IMR-90 (cell line): ENCODE measurements around the gene PRKCA. TPM values are rescaled to one million over a fixed set of nuclear protein-coding genes. Genes with fewer than 3 reads are reported as not detected.

ENCODE experiments used
- ATAC-seq: fragments of 200-7000 bp; cut with Tn5 transposase; 2 replicates; pipeline ENCODE4 v1.9.1; 2020; ENCODE audit warnings: low read depth, mild to moderate bottlenecking, moderate library complexity
- BruUV-seq: library from RNA; stranded (reverse); fragments of 400-500 nt; replicated peaks from 2 replicates; lab custom pipeline; 2021; lab: Mats Ljungman, UMichigan
- CTCF ChIA-PET: fragments of 300-600 bp; formaldehyde crosslinking; extraction: SDS; loops from one replicate; lab custom pipeline; 2021; ENCODE audit warnings: antibody characterized with exemption; lab: Yijun Ruan, JAX
- POLR2A ChIA-PET: fragments of 300-600 bp; sonication (Branson Sonifier 250); formaldehyde crosslinking; loops from one replicate; lab custom pipeline; 2022; ENCODE audit warnings: antibody characterized with exemption; ENCODE audit not compliant: unreplicated experiment; lab: Charles Lee
- DNase-seq: peaks from one replicate; pipeline ENCODE4 v3.0.0; 2013
- H2AFZ ChIP-seq: replicated peaks from 2 replicates; pipeline ENCODE3; 2013; ENCODE audit warnings: low read length, mild to moderate bottlenecking; ENCODE audit not compliant: poor library complexity
- H2AK5ac ChIP-seq: 2 replicates; pipeline ENCODE4 v1.6.1; 2013; ENCODE audit warnings: low read depth, low read length, inconsistent platforms
- H2AK9ac ChIP-seq: replicated peaks from 2 replicates; pipeline ENCODE3; 2013; ENCODE audit warnings: mild to moderate bottlenecking, low read depth, low read length, moderate library complexity; ENCODE audit not compliant: poor library complexity
- H2BK120ac ChIP-seq: 2 replicates; pipeline ENCODE4 v1.6.1; 2013; ENCODE audit warnings: low read depth, low read length, inconsistent platforms
- H2BK15ac ChIP-seq: 3 replicates; pipeline ENCODE4 v1.6.1; 2013; ENCODE audit warnings: low read depth, low read length, inconsistent platforms
- H2BK20ac ChIP-seq: 2 replicates; pipeline ENCODE4 v1.6.1; 2013; ENCODE audit warnings: low read depth, mild to moderate bottlenecking, inconsistent platforms, low read length, moderate library complexity
- H2BK5ac ChIP-seq: 2 replicates; pipeline ENCODE4 v1.6.1; 2013; ENCODE audit warnings: mild to moderate bottlenecking, low read depth, low read length, inconsistent platforms; ENCODE audit not compliant: poor library complexity, severe bottlenecking
- H3K14ac ChIP-seq: replicated peaks from 2 replicates; pipeline ENCODE4 v1.6.1; 2013; ENCODE audit warnings: low read depth, low read length, inconsistent platforms
- H3K18ac ChIP-seq: 2 replicates; pipeline ENCODE4 v1.6.1; 2013; ENCODE audit warnings: low read depth, low read length, control low read depth
- H3K23ac ChIP-seq: 2 replicates; pipeline ENCODE4 v1.6.1; 2013; ENCODE audit warnings: low read depth, low read length, inconsistent platforms
- H3K27ac ChIP-seq: 2 replicates; pipeline ENCODE4 v1.5.1; 2013; ENCODE audit warnings: mild to moderate bottlenecking, control low read depth, low read length; ENCODE audit not compliant: insufficient read depth
- H3K27me3 ChIP-seq: 2 replicates; pipeline ENCODE4 v1.6.1; 2013; ENCODE audit warnings: low read length; ENCODE audit not compliant: control insufficient read depth, insufficient read depth
- H3K36me3 ChIP-seq: 2 replicates; pipeline ENCODE4 v1.6.1; 2013; ENCODE audit warnings: low read length, mixed read lengths; ENCODE audit not compliant: control insufficient read depth, insufficient read depth
- H3K4ac ChIP-seq: 2 replicates; pipeline ENCODE4 v1.6.1; 2013; ENCODE audit warnings: low read depth, low read length, inconsistent platforms
- H3K4me1 ChIP-seq: 2 replicates; pipeline ENCODE4 v1.6.1; 2013; ENCODE audit warnings: low read length, mixed read lengths; ENCODE audit not compliant: control insufficient read depth, insufficient read depth
- H3K4me2 ChIP-seq: 2 replicates; pipeline ENCODE4 v1.6.1; 2013; ENCODE audit warnings: low read depth, mild to moderate bottlenecking, control low read depth, low read length, moderate library complexity
- H3K4me3 ChIP-seq: 2 replicates; pipeline ENCODE4 v1.5.1; 2013; ENCODE audit warnings: low read depth, mild to moderate bottlenecking, control low read depth, low read length, moderate library complexity; ENCODE audit not compliant: insufficient read depth
- H3K56ac ChIP-seq: 2 replicates; pipeline ENCODE4 v1.6.1; 2013; ENCODE audit warnings: low read length, inconsistent platforms; ENCODE audit not compliant: insufficient read depth; ENCODE audit errors: extremely low read depth
- H3K79me1 ChIP-seq, 2 experiments: 2 replicates each; pipeline ENCODE4 v1.6.1; 2013; ENCODE audit warnings: low read length in 2 of 2, inconsistent platforms in 1 of 2, low read depth in 1 of 2
- H3K9ac ChIP-seq: 2 replicates; pipeline ENCODE4 v1.6.1; 2013; ENCODE audit warnings: low read depth, low read length, control low read depth
- H3K9me1 ChIP-seq: 2 replicates; pipeline ENCODE4 v1.6.1; 2013; ENCODE audit warnings: low read length, inconsistent platforms; ENCODE audit not compliant: insufficient read depth
- H3K9me3 ChIP-seq: 2 replicates; pipeline ENCODE4 v1.6.1; 2013; ENCODE audit warnings: low read length; ENCODE audit not compliant: control insufficient read depth, insufficient read depth
- H4K20me1 ChIP-seq: 2 replicates; pipeline ENCODE4 v1.6.1; 2013; ENCODE audit warnings: low read length, inconsistent platforms; ENCODE audit not compliant: insufficient read depth
- H4K5ac ChIP-seq: 2 replicates; pipeline ENCODE4 v1.6.1; 2013; ENCODE audit warnings: mild to moderate bottlenecking, low read depth, low read length, control low read depth
- H4K8ac ChIP-seq, 2 experiments: 2 replicates each; pipeline ENCODE4 v1.6.1; 2013; ENCODE audit warnings: low read depth in 2 of 2, low read length in 2 of 2, control low read depth in 1 of 2, inconsistent platforms in 1 of 2
- H4K91ac ChIP-seq: 2 replicates; pipeline ENCODE4 v1.6.1; 2013; ENCODE audit warnings: low read depth, low read length, inconsistent platforms; ENCODE audit not compliant: insufficient read depth
- BHLHE40 ChIP-seq: fragments of 150-350 bp; IDR thresholded peaks from 2 replicates; pipeline ENCODE4 v1.6.1; 2016; ENCODE audit warnings: mild to moderate bottlenecking, low read depth, low read length
- CEBPB ChIP-seq: IDR thresholded peaks from 2 replicates; pipeline ENCODE4 v1.6.1; 2012; ENCODE audit warnings: low read depth, low read length, improper control_type of control experiment
- ELK1 ChIP-seq: fragments of 150-350 bp; IDR thresholded peaks from 2 replicates; pipeline ENCODE4 v1.6.1; 2016; ENCODE audit warnings: low read depth, mild to moderate bottlenecking, low read length, moderate library complexity, borderline replicate concordance
- FOS ChIP-seq: fragments of 150-350 bp; IDR thresholded peaks from 2 replicates; pipeline ENCODE4 v1.6.1; 2016; ENCODE audit warnings: low read depth, low read length
- MAFK ChIP-seq: IDR thresholded peaks from 2 replicates; pipeline ENCODE4 v1.6.1; 2012; ENCODE audit warnings: low read depth, low read length, improper control_type of control experiment
- POLR2A ChIP-seq: IDR thresholded peaks from 2 replicates; pipeline ENCODE4 v1.6.1; 2012; ENCODE audit warnings: mild to moderate bottlenecking, low read depth, low read length
- SMC3 ChIP-seq: fragments of 150-350 bp; IDR thresholded peaks from 2 replicates; pipeline ENCODE4 v1.6.1; 2016; ENCODE audit warnings: low read depth, mild to moderate bottlenecking, antibody characterized with exemption, low read length, moderate library complexity
- WGBS, 2 experiments: methylation state at CpG; one replicate each; pipeline versions ENCODE4 v1.1.5 to v1.1.7; 2013; ENCODE audit warnings: missing lambda C conversion rate in 2 of 2; ENCODE audit not compliant: insufficient read length in 1 of 2; ENCODE audit errors: extremely low coverage in 2 of 2; 5-methylcytosine and 5-hydroxymethylcytosine counted together
- dilution Hi-C: fragments of 300-500 bp; cut with HindIII; formaldehyde crosslinking; loops from one replicate; pipeline ENCODE4 v1.14.3; 2018; ENCODE audit warnings: low sequenced_read_pairs; ENCODE audit not compliant: unreplicated experiment
- in situ Hi-C: fragments of 300-500 bp; cut with MboI; formaldehyde crosslinking; loops from 3 replicates; pipeline ENCODE4 v1.14.3; 2019; ENCODE audit warnings: low sequenced_read_pairs, inconsistent platforms, mixed read lengths
- intact Hi-C: fragments of 100-400 bp; cut with micrococcal nuclease; formaldehyde crosslinking; loops from 2 replicates; pipeline ENCODE4 v1.10.0; 2022
- polyA plus RNA-seq, 3 experiments: library from polyadenylated mRNA; depleted of rRNA; stranded (reverse); fragments of >200 nt; gene quantifications; 2 replicates each; pipeline ENCODE4 v1.2.3, GENCODE V29; 2012; ENCODE audit warnings: low replicate concordance in 1 of 3
- total RNA-seq: library from RNA; depleted of rRNA; stranded (reverse); fragments of >200 nt; gene quantifications from 2 replicates; pipeline ENCODE4 v1.2.3, GENCODE V29; 2012

The PRKCA gene
- total and polyA plus RNA-seq, 2 of the 4 experiments (the other 2 are of a cell fraction), result 31.0 to 46.0 TPM

DNA sequence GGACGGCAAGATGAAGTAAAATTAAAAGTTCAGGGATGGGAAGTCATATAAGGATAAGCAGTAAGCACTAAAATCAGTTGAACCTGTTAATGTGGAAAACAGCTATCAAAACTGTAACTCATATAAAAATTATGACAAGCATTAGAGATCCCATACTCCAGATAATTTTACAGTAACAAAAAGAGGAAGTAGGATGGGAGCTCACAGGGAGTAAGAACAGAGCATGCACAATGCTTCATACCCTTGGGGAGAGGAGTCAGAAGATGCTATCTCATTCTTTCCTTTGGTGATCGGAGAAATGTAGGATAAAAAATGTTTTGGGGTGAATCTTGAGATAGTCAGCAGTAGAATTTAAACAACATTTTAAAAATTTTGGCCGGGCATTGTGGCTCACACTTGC, 367.8 kb downstream of the PRKCA start:
- BruUV-seq, result no TSS peak
- Histone ChIP-seq H3K9ac (no peak overlapping the region), H3K4me2 (no peak overlapping the region), H4K8ac (no peak overlapping the region), H2BK5ac (no peak overlapping the region), H2AK5ac (no peak overlapping the region), H3K79me1 (peaks cover 9 to 25% of the 10 kb centered on the region in 2 experiments; a peak in 3 of 4 replicates), H3K4ac (no peak overlapping the region), H3K56ac (no peak overlapping the region), H2BK15ac (no peak overlapping the region), H3K9me3 (no peaks in the 10 kb centered on the region), H3K36me3 (peaks cover 2% of the 10 kb centered on the region; the same call in 1 of the 2 replicates), H4K91ac (no peak overlapping the region), H2BK120ac (no peak overlapping the region), H2AFZ (no peak overlapping the region), H3K14ac (no peak overlapping the region), H3K4me1 (peaks cover 2% of the 10 kb centered on the region; the same call in 1 of the 2 replicates), H3K18ac (no peak overlapping the region), H4K5ac (no peak overlapping the region), H2AK9ac (no peak overlapping the region), H3K27me3 (no peaks in the 10 kb centered on the region), H3K27ac (no peak overlapping the region), H3K9me1 (peaks cover 3% of the 10 kb centered on the region; the same call in 1 of the 2 replicates), H2BK20ac (no peak overlapping the region), H3K4me3 (no peak overlapping the region), H4K20me1 (peaks cover 9% of the 10 kb centered on the region; the same call in 1 of the 2 replicates), H3K23ac (no peak overlapping the region)
- DNase-seq (no peak), ATAC-seq (no peak)
- dilution Hi-C loops, result no loop called here
- intact Hi-C loops, result no loop called here
- ChIA-PET POLR2A (no interaction called here), CTCF (interaction anchor here (0.9 to 1.0 kb wide), 2 partner anchors 45 to 470 kb away, joined by 3 read pairs; no protein-coding TSS in a partner anchor)
- no peak for TF ChIP-seq MAFK
- no peak for TF ChIP-seq CEBPB
- TF ChIP-seq POLR2A, result no peak
- no peak for TF ChIP-seq SMC3
- no peak for TF ChIP-seq BHLHE40
- no peak for TF ChIP-seq FOS
- TF ChIP-seq ELK1, result no peak
- no CpG with 5 or more reads among the region's 3 CpGs for WGBS, 2 experiments
- in situ Hi-C loops, result loop anchor here (25.0 kb wide), 1 partner anchor 1433 kb away; no protein-coding TSS in a partner anchor
